IMR-90 (cell line): ENCODE data around the gene GTF2H4. TPM values are rescaled to one million over a fixed set of nuclear protein-coding genes. Genes with fewer than 3 reads are reported as not detected.

Experiments used
- ATAC-seq: fragments of 200-7000 bp; cut with Tn5 transposase; 2 replicates; pipeline ENCODE4 v1.9.1; 2020; ENCODE audit warnings: low read depth, mild to moderate bottlenecking, moderate library complexity
- BruUV-seq: library from RNA; stranded (reverse); fragments of 400-500 nt; replicated peaks from 2 replicates; lab custom pipeline; 2021; lab: Mats Ljungman, UMichigan
- CTCF ChIA-PET: fragments of 300-600 bp; formaldehyde crosslinking; extraction: SDS; loops from one replicate; lab custom pipeline; 2021; ENCODE audit warnings: antibody characterized with exemption; lab: Yijun Ruan, JAX
- POLR2A ChIA-PET: fragments of 300-600 bp; sonication (Branson Sonifier 250); formaldehyde crosslinking; loops from one replicate; lab custom pipeline; 2022; ENCODE audit warnings: antibody characterized with exemption; ENCODE audit not compliant: unreplicated experiment; lab: Charles Lee
- DNase-seq: peaks from one replicate; pipeline ENCODE4 v3.0.0; 2013
- H2AFZ ChIP-seq: replicated peaks from 2 replicates; pipeline ENCODE3; 2013; ENCODE audit warnings: low read length, mild to moderate bottlenecking; ENCODE audit not compliant: poor library complexity
- H2AK5ac ChIP-seq: 2 replicates; pipeline ENCODE4 v1.6.1; 2013; ENCODE audit warnings: low read depth, low read length, inconsistent platforms
- H2AK9ac ChIP-seq: replicated peaks from 2 replicates; pipeline ENCODE3; 2013; ENCODE audit warnings: mild to moderate bottlenecking, low read depth, low read length, moderate library complexity; ENCODE audit not compliant: poor library complexity
- H2BK120ac ChIP-seq: 2 replicates; pipeline ENCODE4 v1.6.1; 2013; ENCODE audit warnings: low read depth, low read length, inconsistent platforms
- H2BK15ac ChIP-seq: 3 replicates; pipeline ENCODE4 v1.6.1; 2013; ENCODE audit warnings: low read depth, low read length, inconsistent platforms
- H2BK20ac ChIP-seq: 2 replicates; pipeline ENCODE4 v1.6.1; 2013; ENCODE audit warnings: low read depth, mild to moderate bottlenecking, inconsistent platforms, low read length, moderate library complexity
- H2BK5ac ChIP-seq: 2 replicates; pipeline ENCODE4 v1.6.1; 2013; ENCODE audit warnings: mild to moderate bottlenecking, low read depth, low read length, inconsistent platforms; ENCODE audit not compliant: poor library complexity, severe bottlenecking
- H3K14ac ChIP-seq: replicated peaks from 2 replicates; pipeline ENCODE4 v1.6.1; 2013; ENCODE audit warnings: low read depth, low read length, inconsistent platforms
- H3K18ac ChIP-seq: 2 replicates; pipeline ENCODE4 v1.6.1; 2013; ENCODE audit warnings: low read depth, low read length, control low read depth
- H3K23ac ChIP-seq: 2 replicates; pipeline ENCODE4 v1.6.1; 2013; ENCODE audit warnings: low read depth, low read length, inconsistent platforms
- H3K27ac ChIP-seq: 2 replicates; pipeline ENCODE4 v1.5.1; 2013; ENCODE audit warnings: mild to moderate bottlenecking, control low read depth, low read length; ENCODE audit not compliant: insufficient read depth
- H3K27me3 ChIP-seq: 2 replicates; pipeline ENCODE4 v1.6.1; 2013; ENCODE audit warnings: low read length; ENCODE audit not compliant: control insufficient read depth, insufficient read depth
- H3K36me3 ChIP-seq: 2 replicates; pipeline ENCODE4 v1.6.1; 2013; ENCODE audit warnings: low read length, mixed read lengths; ENCODE audit not compliant: control insufficient read depth, insufficient read depth
- H3K4ac ChIP-seq: 2 replicates; pipeline ENCODE4 v1.6.1; 2013; ENCODE audit warnings: low read depth, low read length, inconsistent platforms
- H3K4me1 ChIP-seq: 2 replicates; pipeline ENCODE4 v1.6.1; 2013; ENCODE audit warnings: low read length, mixed read lengths; ENCODE audit not compliant: control insufficient read depth, insufficient read depth
- H3K4me2 ChIP-seq: 2 replicates; pipeline ENCODE4 v1.6.1; 2013; ENCODE audit warnings: low read depth, mild to moderate bottlenecking, control low read depth, low read length, moderate library complexity
- H3K4me3 ChIP-seq: 2 replicates; pipeline ENCODE4 v1.5.1; 2013; ENCODE audit warnings: low read depth, mild to moderate bottlenecking, control low read depth, low read length, moderate library complexity; ENCODE audit not compliant: insufficient read depth
- H3K56ac ChIP-seq: 2 replicates; pipeline ENCODE4 v1.6.1; 2013; ENCODE audit warnings: low read length, inconsistent platforms; ENCODE audit not compliant: insufficient read depth; ENCODE audit errors: extremely low read depth
- H3K79me1 ChIP-seq, 2 experiments: 2 replicates each; pipeline ENCODE4 v1.6.1; 2013; ENCODE audit warnings: low read length in 2 of 2, inconsistent platforms in 1 of 2, low read depth in 1 of 2
- H3K9ac ChIP-seq: 2 replicates; pipeline ENCODE4 v1.6.1; 2013; ENCODE audit warnings: low read depth, low read length, control low read depth
- H3K9me1 ChIP-seq: 2 replicates; pipeline ENCODE4 v1.6.1; 2013; ENCODE audit warnings: low read length, inconsistent platforms; ENCODE audit not compliant: insufficient read depth
- H3K9me3 ChIP-seq: 2 replicates; pipeline ENCODE4 v1.6.1; 2013; ENCODE audit warnings: low read length; ENCODE audit not compliant: control insufficient read depth, insufficient read depth
- H4K20me1 ChIP-seq: 2 replicates; pipeline ENCODE4 v1.6.1; 2013; ENCODE audit warnings: low read length, inconsistent platforms; ENCODE audit not compliant: insufficient read depth
- H4K5ac ChIP-seq: 2 replicates; pipeline ENCODE4 v1.6.1; 2013; ENCODE audit warnings: mild to moderate bottlenecking, low read depth, low read length, control low read depth
- H4K8ac ChIP-seq, 2 experiments: 2 replicates each; pipeline ENCODE4 v1.6.1; 2013; ENCODE audit warnings: low read depth in 2 of 2, low read length in 2 of 2, control low read depth in 1 of 2, inconsistent platforms in 1 of 2
- H4K91ac ChIP-seq: 2 replicates; pipeline ENCODE4 v1.6.1; 2013; ENCODE audit warnings: low read depth, low read length, inconsistent platforms; ENCODE audit not compliant: insufficient read depth
- CHD1 ChIP-seq: IDR thresholded peaks from 2 replicates; pipeline ENCODE4 v1.6.1; 2012; ENCODE audit warnings: low read depth, low read length, improper control_type of control experiment
- NFE2L2 ChIP-seq: fragments of 150-350 bp; IDR thresholded peaks from 2 replicates; pipeline ENCODE4 v1.6.1; 2016; ENCODE audit warnings: low read depth, mild to moderate bottlenecking, low read length
- RAD21 ChIP-seq: IDR thresholded peaks from 2 replicates; pipeline ENCODE4 v1.6.1; 2012; ENCODE audit warnings: low read length, improper control_type of control experiment
- RCOR1 ChIP-seq: IDR thresholded peaks from 2 replicates; pipeline ENCODE4 v1.6.1; 2012; ENCODE audit warnings: mild to moderate bottlenecking, low read length, improper control_type of control experiment; ENCODE audit not compliant: insufficient replicate concordance
- SMC3 ChIP-seq: fragments of 150-350 bp; IDR thresholded peaks from 2 replicates; pipeline ENCODE4 v1.6.1; 2016; ENCODE audit warnings: low read depth, mild to moderate bottlenecking, antibody characterized with exemption, low read length, moderate library complexity
- WGBS, 2 experiments: methylation state at CpG; one replicate each; pipeline versions ENCODE4 v1.1.5 to v1.1.7; 2013; ENCODE audit warnings: missing lambda C conversion rate in 2 of 2; ENCODE audit not compliant: insufficient read length in 1 of 2; ENCODE audit errors: extremely low coverage in 2 of 2; 5-methylcytosine and 5-hydroxymethylcytosine counted together
- dilution Hi-C: fragments of 300-500 bp; cut with HindIII; formaldehyde crosslinking; loops from one replicate; pipeline ENCODE4 v1.14.3; 2018; ENCODE audit warnings: low sequenced_read_pairs; ENCODE audit not compliant: unreplicated experiment
- in situ Hi-C: fragments of 300-500 bp; cut with MboI; formaldehyde crosslinking; loops from 3 replicates; pipeline ENCODE4 v1.14.3; 2019; ENCODE audit warnings: low sequenced_read_pairs, inconsistent platforms, mixed read lengths
- intact Hi-C: fragments of 100-400 bp; cut with micrococcal nuclease; formaldehyde crosslinking; loops from 2 replicates; pipeline ENCODE4 v1.10.0; 2022
- polyA plus RNA-seq, 3 experiments: library from polyadenylated mRNA; depleted of rRNA; stranded (reverse); fragments of >200 nt; gene quantifications; 2 replicates each; pipeline ENCODE4 v1.2.3, GENCODE V29; 2012; ENCODE audit warnings: low replicate concordance in 1 of 3
- total RNA-seq: library from RNA; depleted of rRNA; stranded (reverse); fragments of >200 nt; gene quantifications from 2 replicates; pipeline ENCODE4 v1.2.3, GENCODE V29; 2012
- TF ChIP-seq, protein P1 (sequence below): fragments of 150-350 bp; IDR thresholded peaks from 2 replicates; pipeline ENCODE4 v1.6.1; 2017; ENCODE audit warnings: mild to moderate bottlenecking, antibody characterized with exemption, low read length, low read depth
- TF ChIP-seq, protein P2 (sequence below): conservative IDR thresholded peaks from 2 replicates; pipeline ENCODE4 v1.5.1; 2012; ENCODE audit warnings: mild to moderate bottlenecking, low read depth, low read length, improper control_type of control experiment

GTF2H4 gene
- total and polyA plus RNA-seq, 2 of the 4 experiments (the other 2 are of a cell fraction), result 13.4 to 30.8 TPM

DNA sequence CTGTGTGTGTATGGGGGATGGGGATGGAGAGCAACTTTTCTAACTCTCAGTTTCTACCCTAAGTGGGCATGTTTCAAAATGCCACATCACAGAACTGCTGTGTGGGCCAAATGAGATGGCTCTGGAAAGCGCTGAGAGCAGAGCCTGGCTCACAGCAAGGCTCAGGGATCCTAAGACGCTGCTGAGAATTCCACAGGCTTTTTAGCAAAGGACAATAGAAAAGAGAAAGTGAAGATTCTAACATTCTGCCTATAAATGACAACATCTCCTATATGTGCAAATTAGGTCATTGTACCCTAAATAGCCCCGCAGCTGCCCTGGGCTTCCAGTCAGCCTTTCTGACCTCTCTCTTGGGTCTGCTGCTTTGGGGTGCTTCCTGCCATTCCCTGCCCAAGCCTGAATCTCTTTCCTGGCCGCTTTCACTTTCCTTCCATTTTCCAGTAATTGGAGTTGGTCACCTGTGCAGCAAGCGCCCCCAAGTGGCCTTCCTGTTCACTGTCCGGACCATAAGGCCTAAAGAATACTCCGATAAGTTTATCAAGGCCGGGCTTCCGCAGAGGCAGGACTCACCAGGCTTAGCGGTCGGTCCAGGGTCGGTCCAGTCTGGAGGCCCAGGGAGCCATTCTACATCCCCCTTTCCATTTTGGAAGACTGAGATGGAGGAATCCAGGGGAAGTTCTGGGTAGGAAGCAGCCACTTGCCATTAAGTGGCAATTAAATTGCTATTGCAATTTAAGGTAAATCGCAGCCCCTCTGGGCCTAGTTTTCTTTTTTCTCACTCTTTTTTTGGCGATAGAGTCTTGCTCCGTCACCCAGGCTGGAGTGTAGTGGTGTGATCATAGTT is 30.4 kb upstream of the GTF2H4 start:
- Histone ChIP-seq H4K91ac (peak overlapping the region; percentile 93), H3K9ac (peak overlapping the region; percentile 81), H2AFZ (peak overlapping the region; percentile 90), H2BK15ac (peak overlapping the region; percentile 29; the same call in 1 of the 3 replicates), H3K4ac (peak overlapping the region; percentile 72), H3K9me1 (peaks cover 6% of the 10 kb centered on the region), H3K79me1 (peaks cover 0 to 3% of the 10 kb centered on the region in 2 experiments; a peak in 1 of 4 replicates), H3K36me3 (no peaks in the 10 kb centered on the region), H3K4me2 (peak overlapping the region; percentile 84), H4K5ac (peak overlapping the region; percentile 94), H2AK9ac (peak overlapping the region; percentile 45), H2BK120ac (peak overlapping the region; percentile 92), H3K27ac (peak overlapping the region; percentile 77), H3K56ac (peak overlapping the region; percentile 76; the same call in 1 of the 2 replicates), H4K8ac (peak overlapping the region; percentile 86 to 95), H2BK5ac (peak overlapping the region; percentile 69), H3K9me3 (no peaks in the 10 kb centered on the region), H3K4me3 (peak overlapping the region; percentile 23; the same call in 1 of the 2 replicates), H3K18ac (peak overlapping the region; percentile 85), H2BK20ac (peak overlapping the region; percentile 71), H4K20me1 (no peaks in the 10 kb centered on the region), H2AK5ac (peak overlapping the region; percentile 51; the same call in 1 of the 2 replicates), H3K27me3 (no peaks in the 10 kb centered on the region), H3K4me1 (peaks cover 14% of the 10 kb centered on the region), H3K23ac (peak overlapping the region; percentile 91; the same call in 1 of the 2 replicates), H3K14ac (peak overlapping the region; percentile 83)
- POLR2A ChIA-PET, result no interaction called here
- DNase-seq (peak; percentile 90), ATAC-seq (peak; percentile 88)
- no TSS peak for BruUV-seq
- intact Hi-C loops, result loop anchor here (1.0 to 2.0 kb wide), 5 partner anchors 33 to 195 kb away; partner anchors contain the start of gene IER3
- 50% methylated on average over 2 of the region's 15 CpGs; no CpG with 5 or more reads in 1 of the 2 experiments for WGBS, 2 experiments
- CTCF ChIA-PET, result interaction anchor here (0.6 to 1.8 kb wide), 5 partner anchors 49 to 376 kb away, joined by 3 to 7 read pairs (median 3); no protein-coding TSS in a partner anchor
- dilution Hi-C loops, result no loop called here
- TF ChIP-seq RAD21 (peak; percentile 94), CHD1 (no peak), NFE2L2 (no peak), RCOR1 (peak; percentile 49), SMC3 (peak; percentile 96)
- TF ChIP-seq, protein P1, sequence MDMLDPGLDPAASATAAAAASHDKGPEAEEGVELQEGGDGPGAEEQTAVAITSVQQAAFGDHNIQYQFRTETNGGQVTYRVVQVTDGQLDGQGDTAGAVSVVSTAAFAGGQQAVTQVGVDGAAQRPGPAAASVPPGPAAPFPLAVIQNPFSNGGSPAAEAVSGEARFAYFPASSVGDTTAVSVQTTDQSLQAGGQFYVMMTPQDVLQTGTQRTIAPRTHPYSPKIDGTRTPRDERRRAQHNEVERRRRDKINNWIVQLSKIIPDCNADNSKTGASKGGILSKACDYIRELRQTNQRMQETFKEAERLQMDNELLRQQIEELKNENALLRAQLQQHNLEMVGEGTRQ, result peak; percentile 53; the same call in 1 of the 2 replicates
- TF ChIP-seq, protein P2, sequence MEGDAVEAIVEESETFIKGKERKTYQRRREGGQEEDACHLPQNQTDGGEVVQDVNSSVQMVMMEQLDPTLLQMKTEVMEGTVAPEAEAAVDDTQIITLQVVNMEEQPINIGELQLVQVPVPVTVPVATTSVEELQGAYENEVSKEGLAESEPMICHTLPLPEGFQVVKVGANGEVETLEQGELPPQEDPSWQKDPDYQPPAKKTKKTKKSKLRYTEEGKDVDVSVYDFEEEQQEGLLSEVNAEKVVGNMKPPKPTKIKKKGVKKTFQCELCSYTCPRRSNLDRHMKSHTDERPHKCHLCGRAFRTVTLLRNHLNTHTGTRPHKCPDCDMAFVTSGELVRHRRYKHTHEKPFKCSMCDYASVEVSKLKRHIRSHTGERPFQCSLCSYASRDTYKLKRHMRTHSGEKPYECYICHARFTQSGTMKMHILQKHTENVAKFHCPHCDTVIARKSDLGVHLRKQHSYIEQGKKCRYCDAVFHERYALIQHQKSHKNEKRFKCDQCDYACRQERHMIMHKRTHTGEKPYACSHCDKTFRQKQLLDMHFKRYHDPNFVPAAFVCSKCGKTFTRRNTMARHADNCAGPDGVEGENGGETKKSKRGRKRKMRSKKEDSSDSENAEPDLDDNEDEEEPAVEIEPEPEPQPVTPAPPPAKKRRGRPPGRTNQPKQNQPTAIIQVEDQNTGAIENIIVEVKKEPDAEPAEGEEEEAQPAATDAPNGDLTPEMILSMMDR, result peak; percentile 97
- in situ Hi-C loops, result loop anchor here (5.0 kb wide), 2 partner anchors 135 to 200 kb away; partner anchors contain the start of genes FLOT1 and IER3
